ENCODE measurements around the gene KPNA6.

Gene KPNA6

DNA sequence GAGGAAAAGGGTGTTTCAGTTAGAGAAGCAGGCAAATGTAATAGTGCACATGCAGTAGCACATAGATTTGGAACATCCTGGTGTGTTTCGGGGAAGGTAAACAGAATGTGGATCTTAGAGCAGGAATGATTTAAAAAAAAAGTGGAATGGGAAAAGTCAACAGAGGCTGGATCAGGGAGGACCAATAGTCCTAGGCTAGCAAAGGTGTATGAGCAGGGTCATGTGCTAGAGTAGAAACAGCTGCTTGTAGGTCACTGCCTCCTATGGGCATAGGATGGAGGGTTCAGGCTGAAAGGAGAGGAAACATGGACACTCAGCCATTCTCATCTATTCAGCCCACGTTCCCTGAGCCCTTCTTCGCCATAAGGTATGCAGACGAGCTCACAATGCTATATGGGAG is 3.7 kb upstream of the KPNA6 start:
- no peaks in the 10 kb centered on the region for H3K27me3 ChIP-seq (ENCODE audit: low read depth, low read length)
- H3K9ac ChIP-seq (ENCODE audit: low read length), result no peak overlapping the region
- peaks cover 13% of the 10 kb centered on the region for H3K79me2 ChIP-seq (ENCODE audit: low read length)
- no peak overlapping the region for H3K4me3 ChIP-seq (ENCODE audit: low read length)
- H2AFZ ChIP-seq (ENCODE audit: low read depth, low read length), result no peak overlapping the region
- no peaks in the 10 kb centered on the region for H3K9me3 ChIP-seq (ENCODE audit: insufficient read depth, low read length)
- H4K20me1 ChIP-seq (ENCODE audit: insufficient read depth, low read length), result no peaks in the 10 kb centered on the region
- no peak overlapping the region for H3K27ac ChIP-seq (ENCODE audit: low read length)
- H3K4me2 ChIP-seq (ENCODE audit: low read length), result no peak overlapping the region
- H3K36me3 ChIP-seq (replicated peaks; ENCODE audit: low read depth, low read length), result no peaks in the 10 kb centered on the region
- no peak for TF ChIP-seq CTCF (IDR thresholded peaks at IDR 0.05; ENCODE audit: low read depth, low read length)
- TF ChIP-seq EZH2phosphoT487 (IDR thresholded peaks at IDR 0.05; ENCODE audit: low read depth), result no peak
- peaks cover 7% of the 10 kb centered on the region for H3K4me1 ChIP-seq (ENCODE audit: low read length)

DNA sequence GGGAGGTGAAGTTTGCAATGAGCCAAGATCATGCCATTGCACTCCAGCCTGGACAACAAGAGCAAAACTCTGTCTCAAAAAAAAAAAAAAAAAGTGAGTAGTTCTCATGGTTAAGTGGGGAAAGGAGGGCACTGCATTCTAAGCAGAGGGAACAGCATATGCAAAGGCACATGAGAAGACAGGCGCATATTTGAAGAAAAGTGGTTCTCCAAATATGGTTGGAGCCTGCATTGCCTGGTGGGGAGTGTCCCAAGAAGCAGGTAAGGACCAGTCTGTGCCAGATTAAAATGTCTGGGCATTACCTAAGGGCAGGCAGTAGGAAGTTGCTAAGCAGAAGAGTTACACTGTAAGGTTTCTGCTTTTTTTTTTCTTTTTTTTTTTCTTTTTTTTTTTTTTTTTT is 2.5 kb upstream of the KPNA6 start:
- no peak overlapping the region for H3K27ac ChIP-seq (ENCODE audit: low read length)
- H3K9ac ChIP-seq (ENCODE audit: low read length), result no peak overlapping the region
- no peaks in the 10 kb centered on the region for H3K27me3 ChIP-seq (ENCODE audit: low read depth, low read length)
- H4K20me1 ChIP-seq (ENCODE audit: insufficient read depth, low read length), result 0 out of 2 replicates have a peak, but pooled peaks cover 2% of the 10 kb centered on the region
- peaks cover 25% of the 10 kb centered on the region for H3K79me2 ChIP-seq (ENCODE audit: low read length)
- no peaks in the 10 kb centered on the region for H3K36me3 ChIP-seq (replicated peaks; ENCODE audit: low read depth, low read length)
- no peaks in the 10 kb centered on the region for H3K9me3 ChIP-seq (ENCODE audit: insufficient read depth, low read length)
- H3K4me3 ChIP-seq (ENCODE audit: low read length), result no peak overlapping the region
- no peak overlapping the region for H3K4me2 ChIP-seq (ENCODE audit: low read length)
- H2AFZ ChIP-seq (ENCODE audit: low read depth, low read length), result no peak overlapping the region
- no peak for TF ChIP-seq EZH2phosphoT487 (IDR thresholded peaks at IDR 0.05; ENCODE audit: low read depth)
- TF ChIP-seq CTCF (IDR thresholded peaks at IDR 0.05; ENCODE audit: low read depth, low read length), result no peak
- H3K4me1 ChIP-seq (ENCODE audit: low read length), result peaks cover 10% of the 10 kb centered on the region

DNA sequence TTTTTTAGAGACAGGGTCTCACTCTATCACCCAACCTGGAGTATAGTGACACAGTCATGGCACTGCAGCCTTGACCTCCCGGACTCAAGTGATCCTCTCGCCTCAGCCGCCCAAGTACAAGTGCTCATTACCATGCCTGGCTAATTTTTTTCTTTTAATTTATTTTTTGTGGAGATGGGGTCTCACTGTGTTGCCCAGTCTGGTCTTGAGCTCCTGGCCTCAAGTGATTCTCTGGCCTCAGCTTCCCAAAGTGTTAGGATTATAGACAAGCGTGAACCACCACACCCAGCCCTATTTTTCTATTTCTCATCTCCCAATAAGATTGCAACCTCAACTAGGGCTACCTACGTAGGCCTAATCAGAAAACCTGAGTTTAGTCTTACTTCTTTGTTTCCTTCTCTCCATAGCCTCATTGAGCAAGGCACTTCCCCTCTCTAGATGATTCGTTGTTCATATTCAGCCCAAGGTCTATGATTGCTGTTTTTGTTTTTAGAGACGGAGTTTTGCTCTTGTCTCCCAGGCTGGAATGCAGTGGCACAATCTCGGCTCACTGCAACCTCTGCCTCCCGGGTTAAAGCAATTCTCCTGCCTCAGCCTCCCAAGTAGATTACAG is 1.1 kb upstream of the KPNA6 start:
- Histone ChIP-seq H2AFZ (ENCODE audit: low read depth, low read length) (no peak overlapping the region), H3K4me3 (ENCODE audit: low read length) (peak overlapping the region; percentile 94), H3K9me3 (ENCODE audit: insufficient read depth, low read length) (no peaks in the 10 kb centered on the region), H3K4me2 (ENCODE audit: low read length) (peak overlapping the region; percentile 62), H3K9ac (ENCODE audit: low read length) (no peak overlapping the region), H3K4me1 (ENCODE audit: low read length) (peaks cover 24% of the 10 kb centered on the region), H3K79me2 (ENCODE audit: low read length) (peaks cover 39% of the 10 kb centered on the region), H4K20me1 (ENCODE audit: insufficient read depth, low read length) (peaks cover 15% of the 10 kb centered on the region), H3K36me3 (replicated peaks; ENCODE audit: low read depth, low read length) (no peaks in the 10 kb centered on the region), H3K27ac (ENCODE audit: low read length) (no peak overlapping the region), H3K27me3 (ENCODE audit: low read depth, low read length) (no peaks in the 10 kb centered on the region)
- no peak for TF ChIP-seq CTCF (IDR thresholded peaks at IDR 0.05; ENCODE audit: low read depth, low read length)
- TF ChIP-seq EZH2phosphoT487 (IDR thresholded peaks at IDR 0.05; ENCODE audit: low read depth), result no peak

GRCh38 chr1:32111040-32111623 is 3.3 kb downstream of the KPNA6 start:
- H3K9me3 ChIP-seq (ENCODE audit: insufficient read depth, low read length), result no peaks in the 10 kb centered on the region
- no peak overlapping the region for H2AFZ ChIP-seq (ENCODE audit: low read depth, low read length)
- H3K27ac ChIP-seq (ENCODE audit: low read length), result peak overlapping the region; percentile 46
- peaks cover 28% of the 10 kb centered on the region for H4K20me1 ChIP-seq (ENCODE audit: insufficient read depth, low read length)
- no peaks in the 10 kb centered on the region for H3K36me3 ChIP-seq (replicated peaks; ENCODE audit: low read depth, low read length)
- TF ChIP-seq EZH2phosphoT487 (IDR thresholded peaks at IDR 0.05; ENCODE audit: low read depth) (no peak), CTCF (IDR thresholded peaks at IDR 0.05; ENCODE audit: low read depth, low read length) (no peak)
- H3K79me2 ChIP-seq (ENCODE audit: low read length), result peaks cover 80% of the 10 kb centered on the region
- peak overlapping the region; percentile 49 for H3K4me2 ChIP-seq (ENCODE audit: low read length)
- H3K4me3 ChIP-seq (ENCODE audit: low read length), result no peak overlapping the region
- peak overlapping the region; percentile 11; the same call in 1 of the 2 replicates for H3K9ac ChIP-seq (ENCODE audit: low read length)
- peaks cover 24% of the 10 kb centered on the region for H3K4me1 ChIP-seq (ENCODE audit: low read length)
- no peaks in the 10 kb centered on the region for H3K27me3 ChIP-seq (ENCODE audit: low read depth, low read length)

Measured in OCI-LY3 (cell line).